Keratinocyte (primary cell): ENCODE results near the gene CERK. TPM values are rescaled to one million over a fixed set of nuclear protein-coding genes. Genes with fewer than 3 reads are reported as not detected.

Experiments used
- DNase-seq: peaks from one replicate; pipeline ENCODE4 v3.0.0-alpha.2; 2011; ENCODE audit warnings: low read depth, missing footprints, low spot score
- FAIRE-seq: peaks from 2 replicates; lab custom pipeline; 2011; peaks lifted over from hg19 to GRCh38; lab: Jason Lieb, UNC
- H2AFZ ChIP-seq: 2 replicates; pipeline ENCODE4 v1.6.0; 2012; ENCODE audit warnings: low read length, control low read depth, inconsistent platforms; ENCODE audit not compliant: control insufficient read depth
- H3K27ac ChIP-seq: 2 replicates; pipeline ENCODE4 v1.5.1; 2011; ENCODE audit warnings: low read length; ENCODE audit not compliant: control insufficient read depth, insufficient read depth
- H3K27me3 ChIP-seq: 3 replicates; pipeline ENCODE4 v1.6.0; 2011; ENCODE audit warnings: low read length; ENCODE audit not compliant: control insufficient read depth, insufficient read depth; ENCODE audit errors: extremely low read depth
- H3K36me3 ChIP-seq, 2 experiments: 2 replicates in 1 of 2; 3 replicates in 1 of 2; pipeline ENCODE4 v1.5.1; 2011; ENCODE audit warnings: low read length in 2 of 2, mild to moderate bottlenecking in 1 of 2; ENCODE audit not compliant: control insufficient read depth in 2 of 2, insufficient read depth in 2 of 2; ENCODE audit errors: extremely low read depth in 1 of 2
- H3K4me1 ChIP-seq: 3 replicates; pipeline ENCODE4 v1.5.1; 2011; ENCODE audit warnings: low read length; ENCODE audit not compliant: control insufficient read depth, insufficient read depth; ENCODE audit errors: extremely low read depth
- H3K4me2 ChIP-seq: 3 replicates; pipeline ENCODE4 v1.6.0; 2011; ENCODE audit warnings: low read depth, low read length; ENCODE audit not compliant: control insufficient read depth, insufficient read depth; ENCODE audit errors: extremely low read depth
- H3K4me3 ChIP-seq, 3 experiments: fragments of 200-600 bp in 1 of 3; sonication (generic) in 1 of 3; 2 replicates in 2 of 3; 3 replicates in 1 of 3; pipeline ENCODE4 v1.5.1; 2011 to 2016; ENCODE audit warnings: low read length in 3 of 3, mild to moderate bottlenecking in 3 of 3, control low read depth in 2 of 3, inconsistent platforms in 1 of 3, low read depth in 1 of 3, mixed read lengths in 1 of 3, mixed run types in 1 of 3, moderate library complexity in 1 of 3; ENCODE audit not compliant: control insufficient read depth in 2 of 3, insufficient read depth in 2 of 3; ENCODE audit errors: extremely low read depth in 1 of 3
- H3K79me2 ChIP-seq: 2 replicates; pipeline ENCODE4 v1.6.0; 2012; ENCODE audit warnings: low read length; ENCODE audit not compliant: control insufficient read depth, insufficient read depth
- H3K9ac ChIP-seq: 3 replicates; pipeline ENCODE4 v1.6.0; 2011; ENCODE audit warnings: low read length; ENCODE audit not compliant: control insufficient read depth, insufficient read depth; ENCODE audit errors: extremely low read depth
- H3K9me1 ChIP-seq: 3 replicates; pipeline ENCODE4 v1.6.0; 2011; ENCODE audit warnings: low read length; ENCODE audit not compliant: control insufficient read depth, insufficient read depth; ENCODE audit errors: extremely low read depth
- H3K9me3 ChIP-seq: 2 replicates; pipeline ENCODE4 v1.5.1; 2012; ENCODE audit warnings: low read depth, low read length; ENCODE audit not compliant: control insufficient read depth
- H4K20me1 ChIP-seq: 3 replicates; pipeline ENCODE4 v1.6.0; 2011; ENCODE audit warnings: low read length; ENCODE audit not compliant: control insufficient read depth, insufficient read depth; ENCODE audit errors: extremely low read depth
- EZH2 ChIP-seq: IDR thresholded peaks from one replicate; pipeline ENCODE4 v1.6.1; 2012; ENCODE audit warnings: inconsistent platforms, mild to moderate bottlenecking, low read length, moderate library complexity
- dilution Hi-C: fragments of 300-500 bp; cut with MboI; formaldehyde crosslinking; loops from one replicate; pipeline ENCODE4 v1.7.0; 2020; ENCODE audit warnings: low sequenced_read_pairs; ENCODE audit not compliant: extremely low pct_ligation_motif_present
- polyA plus RNA-seq, 5 experiments: library from polyadenylated mRNA; depleted of rRNA in 3 of 5; stranded (reverse) in 3 of 5; stranded (forward) in 1 of 5; unstranded in 1 of 5; fragments of >200 nt; gene quantifications; 1 replicate in 1 of 5; 2 replicates in 3 of 5; 3 replicates in 1 of 5; pipeline versions ENCODE4 v1.2.1 to v1.2.3, GENCODE V29; 2011 to 2012; ENCODE audit warnings: missing spikeins in 2 of 5, low read depth in 1 of 5, low replicate concordance in 1 of 5
- TF ChIP-seq, protein P1 (sequence below), 3 experiments: IDR thresholded peaks in 1 of 3; conservative IDR thresholded peaks in 1 of 3; optimal IDR thresholded peaks in 1 of 3; 2 replicates in 2 of 3; 3 replicates in 1 of 3; pipeline versions ENCODE3 to v1.5.1; 2011; ENCODE audit warnings: low read length in 3 of 3, mild to moderate bottlenecking in 3 of 3, moderate library complexity in 2 of 3, control low read depth in 1 of 3, inconsistent platforms in 1 of 3; ENCODE audit not compliant: insufficient read depth in 2 of 3; ENCODE audit errors: extremely low read depth in 1 of 3

CERK gene
- polyA plus RNA-seq, 1 donor (not counting 4 experiments of a cell fraction or from before 2014, with no cell fraction given), result 11.9 TPM

GRCh38 chr22:46663001-46663400 is 75.1 kb downstream of the CERK start:
- no peak overlapping the region for H3K4me3 ChIP-seq

DNA sequence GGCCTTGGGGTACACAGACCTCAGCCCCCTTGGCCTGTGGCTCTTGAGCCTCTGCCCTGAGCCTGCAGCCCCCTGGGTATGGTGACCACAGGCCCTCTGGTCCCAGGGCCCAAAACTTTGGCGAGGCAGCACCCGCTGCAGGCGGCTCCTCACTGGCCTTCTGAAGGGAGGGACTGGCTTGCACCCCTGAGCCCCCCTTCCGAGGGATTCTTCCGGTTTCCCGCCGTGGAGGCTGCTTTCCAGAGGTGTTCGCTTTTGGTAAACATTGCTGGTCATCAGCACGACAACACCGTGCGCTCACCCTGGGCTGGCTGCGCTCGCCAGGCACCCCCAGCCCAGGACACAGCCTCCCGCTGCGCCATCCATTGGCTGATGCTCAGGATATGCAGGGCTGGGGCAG is 75.8 kb downstream of the CERK start:
- Histone ChIP-seq H3K9ac (no peak overlapping the region), H3K4me2 (no peak overlapping the region), H3K4me1 (peaks cover 26% of the 10 kb centered on the region), H3K36me3 (peaks cover 0 to 10% of the 10 kb centered on the region in 2 experiments), H3K27me3 (no peaks in the 10 kb centered on the region), H3K4me3 (no peak overlapping the region), H2AFZ (no peak overlapping the region), H3K79me2 (no peaks in the 10 kb centered on the region), H4K20me1 (peaks cover 17% of the 10 kb centered on the region), H3K9me1 (no peaks in the 10 kb centered on the region), H3K9me3 (no peaks in the 10 kb centered on the region), H3K27ac (no peak overlapping the region)
- no peak for TF ChIP-seq EZH2
- TF ChIP-seq, protein P1, sequence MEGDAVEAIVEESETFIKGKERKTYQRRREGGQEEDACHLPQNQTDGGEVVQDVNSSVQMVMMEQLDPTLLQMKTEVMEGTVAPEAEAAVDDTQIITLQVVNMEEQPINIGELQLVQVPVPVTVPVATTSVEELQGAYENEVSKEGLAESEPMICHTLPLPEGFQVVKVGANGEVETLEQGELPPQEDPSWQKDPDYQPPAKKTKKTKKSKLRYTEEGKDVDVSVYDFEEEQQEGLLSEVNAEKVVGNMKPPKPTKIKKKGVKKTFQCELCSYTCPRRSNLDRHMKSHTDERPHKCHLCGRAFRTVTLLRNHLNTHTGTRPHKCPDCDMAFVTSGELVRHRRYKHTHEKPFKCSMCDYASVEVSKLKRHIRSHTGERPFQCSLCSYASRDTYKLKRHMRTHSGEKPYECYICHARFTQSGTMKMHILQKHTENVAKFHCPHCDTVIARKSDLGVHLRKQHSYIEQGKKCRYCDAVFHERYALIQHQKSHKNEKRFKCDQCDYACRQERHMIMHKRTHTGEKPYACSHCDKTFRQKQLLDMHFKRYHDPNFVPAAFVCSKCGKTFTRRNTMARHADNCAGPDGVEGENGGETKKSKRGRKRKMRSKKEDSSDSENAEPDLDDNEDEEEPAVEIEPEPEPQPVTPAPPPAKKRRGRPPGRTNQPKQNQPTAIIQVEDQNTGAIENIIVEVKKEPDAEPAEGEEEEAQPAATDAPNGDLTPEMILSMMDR (optimal IDR thresholded peaks at IDR 0.05 in 1 of 3, IDR thresholded peaks at IDR 0.05 in 1 of 3, conservative IDR thresholded peaks at IDR 0.05 in 1 of 3; ENCODE audit: extremely low read depth in 1 of 3, insufficient read depth in 2 of 3, low read length in 3 of 3), result no peak
- no peak for DNase-seq
- FAIRE-seq, result no peak
- dilution Hi-C loops, result no loop called here

More at GRCh38 chr22:46663001-46663400, 75.1 kb downstream of the CERK start:
- no peak for FAIRE-seq
- Histone ChIP-seq H3K9me3 (no peaks in the 10 kb centered on the region), H3K36me3 (peaks cover 0 to 12% of the 10 kb centered on the region in 2 experiments), H2AFZ (no peak overlapping the region), H3K27me3 (no peaks in the 10 kb centered on the region), H3K4me1 (peaks cover 22% of the 10 kb centered on the region), H3K79me2 (no peaks in the 10 kb centered on the region), H3K4me2 (no peak overlapping the region), H4K20me1 (peaks cover 17% of the 10 kb centered on the region), H3K9ac (no peak overlapping the region), H3K9me1 (no peaks in the 10 kb centered on the region), H3K27ac (no peak overlapping the region)
- dilution Hi-C loops, result no loop called here
- TF ChIP-seq EZH2, result no peak
- TF ChIP-seq, protein P1 (optimal IDR thresholded peaks at IDR 0.05 in 1 of 3, IDR thresholded peaks at IDR 0.05 in 1 of 3, conservative IDR thresholded peaks at IDR 0.05 in 1 of 3; ENCODE audit: extremely low read depth in 1 of 3, insufficient read depth in 2 of 3, low read length in 3 of 3), result no peak
- DNase-seq, result no peak
